GM23248 (cell line): ENCODE measurements around the gene DOCK10.

Experiments
- EZH2 ChIP-seq: fragments of 200-600 bp; sonication (generic); IDR thresholded peaks from 2 replicates; pipeline ENCODE4 v1.6.1; 2018; ENCODE audit warnings: antibody characterized with exemption, mild to moderate bottlenecking; ENCODE audit not compliant: insufficient read depth, poor library complexity, severe bottlenecking
- EZH2phosphoT487 ChIP-seq: fragments of 200-600 bp; sonication (generic); IDR thresholded peaks from 2 replicates; pipeline ENCODE4 v1.6.1; 2018; ENCODE audit warnings: antibody characterized with exemption, moderate library complexity, mild to moderate bottlenecking, low read depth; ENCODE audit not compliant: insufficient read depth

DNA sequence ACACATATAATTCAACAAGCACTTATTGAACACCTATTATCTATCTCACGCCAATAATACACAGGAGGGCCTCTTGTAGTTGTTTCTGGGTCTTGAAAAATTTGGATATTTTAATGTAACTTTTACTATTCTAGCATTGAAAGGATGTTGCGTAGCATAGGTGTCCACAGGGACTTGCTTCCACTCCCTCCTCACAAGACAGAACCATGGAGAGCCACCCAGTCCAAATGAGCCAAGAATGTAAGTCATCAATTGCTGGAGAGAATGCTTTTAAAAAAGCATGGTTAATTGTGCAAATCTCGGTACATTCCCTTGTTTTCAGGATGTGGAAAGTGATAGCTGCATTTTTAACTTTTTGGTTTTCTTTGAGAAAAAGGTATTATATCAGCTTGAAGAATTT lies 46.8 kb downstream of the DOCK10 start:
- TF ChIP-seq EZH2 (no peak), EZH2phosphoT487 (no peak)
